HG02798 (cell line): ENCODE results near the gene TSC2.
"Not testable (repeated sequence)": the region's sequence is repeated elsewhere in the genome, so short reads cannot be mapped to it uniquely, and the experiment has no call there.

Experiments
- ATAC-seq: cut with Tn5 transposase; IDR thresholded peaks from one replicate; pipeline ENCODE4 v1.9.1; 2021; ENCODE audit warnings: mild to moderate bottlenecking; ENCODE audit not compliant: unreplicated experiment, poor library complexity

TSC2 gene

GRCh38 chr16:2112539-2113106 lies 64.8 kb downstream of the TSC2 start:
- not testable (repeated sequence) for ATAC-seq

- ATAC-seq: not testable (repeated sequence)
Observed at GRCh38 chr16:2114225-2114624, 66.4 kb downstream of the TSC2 start.

DNA sequence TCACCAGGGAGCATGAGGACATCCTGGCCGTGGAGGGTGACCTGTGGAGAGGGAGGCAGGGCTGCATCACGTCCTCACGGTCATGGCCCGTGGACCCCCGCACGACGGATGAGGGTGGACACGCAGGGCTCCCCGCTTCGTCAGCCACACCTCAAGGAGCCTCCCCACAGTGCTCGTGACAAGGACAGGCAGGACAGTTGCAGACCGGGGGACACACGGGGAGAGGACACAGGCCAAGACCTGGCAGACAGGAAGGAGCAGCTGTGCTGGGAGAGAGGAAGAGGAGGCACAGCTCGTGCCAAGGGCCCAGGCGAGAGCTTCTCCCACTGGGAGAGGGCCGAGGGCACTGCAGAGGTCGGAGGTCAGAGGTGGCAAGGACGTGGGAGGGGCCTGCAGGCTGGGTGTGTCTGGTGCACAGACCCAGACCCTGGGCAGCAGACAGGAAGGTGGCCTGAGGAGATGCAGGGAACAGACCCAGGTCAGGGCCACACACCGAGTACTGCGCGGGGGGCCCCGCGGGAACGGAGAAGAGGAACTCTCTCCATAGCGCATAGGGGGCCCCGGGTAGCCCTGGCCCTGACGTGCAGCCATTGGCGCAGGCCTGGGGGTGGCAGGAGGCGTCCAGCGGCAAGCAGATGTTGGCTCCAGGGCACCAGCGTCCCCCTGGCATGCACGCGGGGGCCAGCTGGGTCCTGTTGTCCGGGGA lies 67.3 kb downstream of the TSC2 start:
- ATAC-seq: not testable (repeated sequence)

DNA sequence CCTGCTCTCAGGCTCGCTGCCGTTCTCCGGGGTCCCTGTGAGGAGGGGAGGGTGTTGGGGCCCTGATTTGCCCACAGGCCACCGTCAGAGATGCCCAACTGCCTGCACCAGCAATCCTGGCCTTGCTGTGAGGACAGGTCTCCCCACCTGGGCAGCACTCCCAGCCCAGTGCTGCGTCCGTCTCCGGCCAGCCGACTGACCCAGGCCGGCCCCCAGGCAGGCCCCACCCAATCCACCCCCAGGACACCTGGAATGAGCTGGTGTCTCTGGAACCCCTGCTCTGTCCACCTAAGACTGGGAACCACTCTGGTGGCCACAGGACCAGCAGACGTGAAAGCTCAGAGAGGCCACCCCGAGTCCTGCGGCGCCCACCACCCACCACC lies 67.8 kb downstream of the TSC2 start:
- ATAC-seq: no peak

GRCh38 chr16:2116428-2116827 lies 68.6 kb downstream of the TSC2 start:
- not testable (repeated sequence) for ATAC-seq

GRCh38 chr16:2117341-2117740 lies 69.6 kb downstream of the TSC2 start:
- not testable (repeated sequence) for ATAC-seq

DNA sequence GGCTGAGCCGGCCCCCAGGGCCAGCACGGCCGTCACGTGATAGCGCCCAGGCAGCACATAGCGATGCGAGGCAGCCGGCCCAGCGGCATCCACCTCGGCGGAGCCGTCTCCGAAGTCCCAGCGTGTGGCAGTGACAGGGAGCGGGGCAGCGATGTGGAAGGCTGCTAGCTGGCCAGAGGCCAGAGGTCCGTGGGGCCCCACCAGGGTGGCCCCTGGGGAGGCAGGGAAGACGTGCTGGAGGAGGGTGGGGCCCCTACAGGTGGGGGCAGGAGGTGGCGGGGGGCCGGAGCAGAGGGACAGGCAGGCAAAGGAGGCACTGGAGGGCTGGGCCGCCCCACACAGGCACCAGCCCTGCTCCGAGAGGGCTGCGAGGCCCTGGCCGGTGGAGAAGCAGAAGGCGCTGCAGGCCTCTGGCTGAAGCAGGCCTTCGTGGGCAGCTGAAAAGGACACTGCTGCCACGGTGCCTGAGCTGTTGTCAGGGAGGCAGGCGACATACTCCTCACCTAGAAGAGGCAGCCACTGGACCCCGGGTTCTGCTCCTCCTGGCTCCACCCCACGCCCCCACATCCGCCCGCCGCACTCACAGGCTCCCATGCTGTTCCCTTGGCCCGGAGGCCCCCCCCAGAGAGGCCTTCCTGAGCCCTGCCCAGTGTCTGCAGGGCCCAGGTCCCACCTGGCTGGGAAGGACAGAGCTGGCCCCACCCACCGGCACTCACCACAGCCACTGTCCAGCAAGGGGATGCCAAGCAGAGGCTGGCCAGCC lies 70.4 kb downstream of the TSC2 start:
- ATAC-seq: not testable (repeated sequence)

- ATAC-seq: not testable (repeated sequence)
Observed at GRCh38 chr16:2121325-2121724, 73.5 kb downstream of the TSC2 start.

GRCh38 chr16:2121853-2122252 lies 74.1 kb downstream of the TSC2 start:
- no peak for ATAC-seq

DNA sequence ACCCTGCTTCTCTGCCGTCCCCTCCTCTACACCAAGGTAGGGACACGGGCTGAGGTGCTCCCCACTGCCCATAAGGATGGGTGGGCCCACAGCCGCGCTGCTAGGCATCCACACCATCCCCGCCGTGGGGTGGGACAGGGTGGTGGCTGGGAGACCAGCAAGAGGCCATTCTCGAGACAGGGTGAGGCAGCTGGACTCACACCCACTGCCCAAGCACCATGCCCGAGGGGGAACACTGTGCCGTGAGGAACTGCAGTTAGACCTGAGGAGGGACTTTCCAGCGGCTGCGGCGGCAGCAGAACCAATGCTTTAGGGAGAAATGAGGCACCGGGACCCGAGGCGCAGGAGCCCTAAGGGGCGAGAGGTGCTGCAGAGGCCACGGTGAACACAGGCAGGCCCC lies 74.6 kb downstream of the TSC2 start:
- no peak for ATAC-seq

- not testable (repeated sequence) for ATAC-seq
Observed at GRCh38 chr16:2122934-2123683, 75.3 kb downstream of the TSC2 start.

DNA sequence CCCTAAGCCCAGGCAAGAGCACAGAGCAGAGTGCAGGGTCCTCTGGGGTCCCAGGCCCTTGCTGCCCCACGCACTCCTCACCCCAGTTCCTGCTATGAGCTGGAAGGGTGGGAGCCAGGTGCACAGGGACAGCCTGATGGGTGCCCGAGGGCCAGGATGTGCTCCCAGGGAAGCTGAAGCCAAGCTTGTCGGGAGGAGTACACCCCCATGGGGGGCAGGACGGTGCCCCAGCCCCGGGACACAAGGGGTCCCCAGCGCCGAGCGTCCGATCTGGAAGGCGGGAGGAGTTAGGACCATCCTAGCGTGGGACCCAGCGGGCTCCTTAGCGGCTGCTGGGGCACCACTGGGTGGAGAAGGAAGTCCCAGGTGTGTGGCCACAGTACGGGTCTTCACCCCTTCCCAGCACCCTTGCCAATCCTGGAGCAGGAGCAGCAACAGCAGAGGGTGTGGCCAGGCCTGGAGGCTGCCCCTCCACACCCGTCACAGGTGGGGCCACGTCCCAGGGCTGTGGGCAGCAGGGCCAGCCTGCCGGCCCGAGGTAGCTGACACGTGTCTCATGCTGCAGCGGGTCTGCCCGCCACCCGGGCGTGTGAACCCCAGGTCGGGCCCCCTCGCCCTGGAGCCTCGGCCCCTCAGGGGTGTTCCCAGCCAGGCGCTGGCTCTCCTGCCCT lies 76.1 kb downstream of the TSC2 start:
- not testable (repeated sequence) for ATAC-seq

- ATAC-seq: not testable (repeated sequence)
Observed at GRCh38 chr16:2124377-2124693, 76.5 kb downstream of the TSC2 start.

GRCh38 chr16:2124694-2125444 lies 77.1 kb downstream of the TSC2 start:
- ATAC-seq: not testable (repeated sequence)

GRCh38 chr16:2125609-2126008 lies 77.8 kb downstream of the TSC2 start:
- ATAC-seq: not testable (repeated sequence)

GRCh38 chr16:2126161-2126743 lies 78.5 kb downstream of the TSC2 start:
- ATAC-seq: not testable (repeated sequence)

DNA sequence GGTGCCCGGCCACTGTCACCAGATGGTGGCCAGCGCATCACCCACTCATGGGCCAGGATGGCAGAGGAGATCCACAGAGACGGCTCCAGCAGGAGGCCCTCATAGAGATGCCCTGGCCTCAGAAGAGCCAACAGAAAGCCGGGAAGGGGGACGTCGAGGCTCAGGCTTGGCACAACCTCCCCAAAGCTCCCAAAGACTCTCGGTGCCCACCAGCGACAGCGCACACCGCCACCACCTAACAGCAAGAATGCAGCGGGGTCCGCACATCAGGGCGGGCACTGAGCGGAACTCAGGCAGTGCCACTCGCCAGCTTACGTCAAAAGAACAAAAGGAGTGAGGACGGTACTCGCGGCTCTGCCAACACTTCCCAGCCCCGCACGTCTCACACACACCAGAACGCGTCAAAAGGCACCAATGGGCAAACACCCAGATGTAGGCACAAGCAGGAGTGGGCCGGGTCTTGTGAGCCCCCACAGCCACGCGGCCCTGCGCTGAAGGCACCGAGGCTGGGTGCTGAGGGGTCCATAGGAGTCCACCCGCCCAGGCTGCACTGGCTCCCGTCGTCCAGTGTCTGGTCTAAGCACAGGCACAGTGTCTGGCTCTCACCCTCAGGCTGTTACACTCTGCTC lies 79.3 kb downstream of the TSC2 start:
- ATAC-seq: not testable (repeated sequence)

DNA sequence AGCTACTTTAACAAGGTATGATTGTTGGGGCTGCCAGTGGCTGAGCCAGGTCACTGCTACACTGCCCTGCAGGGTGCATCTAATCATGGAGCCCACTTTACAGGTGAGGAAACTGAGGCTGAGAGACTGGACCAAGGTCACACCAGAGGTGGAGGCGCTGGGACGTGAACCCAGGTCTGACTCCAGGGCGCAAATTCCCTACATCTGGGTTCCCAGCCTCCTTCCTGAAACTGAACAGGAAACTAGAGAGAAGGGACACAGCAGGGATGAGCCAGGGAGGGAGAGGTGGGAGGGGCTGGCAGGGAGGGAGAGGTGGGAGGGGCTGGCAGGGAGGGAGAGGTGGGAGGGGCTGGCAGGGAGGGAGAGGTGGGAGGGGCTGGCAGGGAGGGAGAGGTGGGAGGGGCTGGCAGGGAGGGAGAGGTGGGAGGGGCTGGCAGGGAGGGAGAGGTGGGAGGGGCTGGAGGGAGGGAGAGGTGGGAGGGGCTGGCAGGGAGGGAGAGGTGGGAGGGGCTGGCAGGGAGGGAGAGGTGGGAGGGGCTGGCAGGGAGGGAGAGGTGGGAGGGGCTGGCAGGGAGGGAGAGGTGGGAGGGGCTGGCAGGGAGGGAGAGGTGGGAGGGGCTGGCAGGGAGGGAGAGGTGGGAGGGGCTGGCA lies 80.0 kb downstream of the TSC2 start:
- ATAC-seq: not testable (repeated sequence)
